HCT116 (cell line): Measurements from ENCODE around the gene SPEN. TPM values are rescaled to one million over a fixed set of nuclear protein-coding genes. Genes with fewer than 3 reads are reported as not detected.

Source experiments
- ATAC-seq: fragments of 200-7000 bp; cut with Tn5 transposase; 2 replicates; pipeline ENCODE4 v1.9.1; 2020; ENCODE audit warnings: mild to moderate bottlenecking, moderate library complexity
- BruUV-seq: library from RNA; stranded (reverse); fragments of 400-500 nt; replicated peaks from 2 replicates; lab custom pipeline; 2021; lab: Mats Ljungman, UMichigan
- CTCF ChIA-PET: fragments of 300-600 bp; sonication (Branson Sonifier 250); formaldehyde crosslinking; loops from one replicate; lab custom pipeline; 2021; ENCODE audit warnings: antibody characterized with exemption; lab: Charles Lee
- POLR2A ChIA-PET: fragments of 300-600, 350-600 bp; sonication (Branson Sonifier 250); formaldehyde crosslinking; loops from one replicate; lab custom pipeline; 2021; ENCODE audit warnings: antibody characterized with exemption; lab: Charles Lee
- RAD21 ChIA-PET, 2 experiments: fragments of 300-600 bp; sonication (Branson Sonifier 250); formaldehyde crosslinking; loops; one replicate each; lab custom pipeline; 2023; ENCODE audit warnings: low total read pairs in 2 of 2; ENCODE audit not compliant: uncharacterized antibody in 2 of 2, unreplicated experiment in 2 of 2, low non-redundant PET in 1 of 2; lab: Charles Lee
- DNase-seq: peaks from one replicate; pipeline ENCODE4 v3.0.0-alpha.2; 2010; ENCODE audit warnings: low read depth, low spot score
- H2AFZ ChIP-seq: fragments of 200-600 bp; shearing (Covaris generic), sonication (generic); 2 replicates; pipeline ENCODE4 v1.6.1; 2017; ENCODE audit warnings: low read depth, mixed run types, mixed read lengths, antibody characterized with exemption, low read length; ENCODE audit not compliant: poor library complexity, severe bottlenecking
- H3K27ac ChIP-seq: 2 replicates; pipeline ENCODE4 v1.5.1; 2012; ENCODE audit warnings: low read depth, low read length
- H3K27me3 ChIP-seq: fragments of 200-600 bp; sonication (generic); 2 replicates; pipeline ENCODE4 v1.6.1; 2016; ENCODE audit warnings: mixed run types, low read length, mixed read lengths; ENCODE audit not compliant: insufficient read depth
- H3K36me3 ChIP-seq, 2 experiments: fragments of 200-500 bp in 1 of 2; fragments of 200-600 bp in 1 of 2; sonication (Bioruptor generic) in 1 of 2; sonication (generic) in 1 of 2; 2 replicates each; pipeline versions ENCODE4 v1.5.1 to v1.6.1; 2014 to 2016; ENCODE audit warnings: low read length in 2 of 2, inconsistent platforms in 1 of 2, mixed read lengths in 1 of 2, mixed run types in 1 of 2; ENCODE audit not compliant: insufficient read depth in 2 of 2, control insufficient read depth in 1 of 2
- H3K4me1 ChIP-seq, 2 experiments: fragments of 200-600 bp in 1 of 2; sonication (generic) in 1 of 2; 2 replicates each; pipeline versions ENCODE4 v1.5.1 to v1.6.1; 2012 to 2017; ENCODE audit warnings: low read length in 2 of 2, inconsistent platforms in 1 of 2, mild to moderate bottlenecking in 1 of 2, mixed read lengths in 1 of 2, mixed run types in 1 of 2, moderate library complexity in 1 of 2; ENCODE audit not compliant: insufficient read depth in 2 of 2, control insufficient read depth in 1 of 2
- H3K4me2 ChIP-seq: fragments of 200-600 bp; sonication (generic); 2 replicates; pipeline ENCODE4 v1.6.1; 2017; ENCODE audit warnings: mixed run types, low read length, mixed read lengths
- H3K4me3 ChIP-seq, 2 experiments: fragments of 200-600 bp in 1 of 2; sonication (generic) in 1 of 2; replicated peaks in 1 of 2; 2 replicates each; pipeline ENCODE4 v1.5.1; 2011 to 2016; ENCODE audit warnings: low read length in 2 of 2, control low read depth in 1 of 2, low read depth in 1 of 2, mild to moderate bottlenecking in 1 of 2, mixed read lengths in 1 of 2, mixed run types in 1 of 2
- H3K79me2 ChIP-seq: fragments of 200-600 bp; sonication (generic); 2 replicates; pipeline ENCODE4 v1.6.1; 2017; ENCODE audit warnings: mild to moderate bottlenecking, mixed run types, low read length, moderate library complexity, mixed read lengths; ENCODE audit not compliant: insufficient read depth
- H3K9ac ChIP-seq: fragments of 200-600 bp; sonication (generic); 2 replicates; pipeline ENCODE4 v1.6.1; 2016; ENCODE audit warnings: low read length, mixed read lengths
- H3K9me2 ChIP-seq: fragments of 200-600 bp; sonication (generic), shearing (Covaris generic); 2 replicates; pipeline ENCODE4 v1.6.1; 2017; ENCODE audit warnings: mixed run types, mild to moderate bottlenecking, moderate library complexity; ENCODE audit not compliant: insufficient read depth
- H3K9me3 ChIP-seq, 2 experiments: fragments of 200-500 bp in 1 of 2; fragments of 200-600 bp in 1 of 2; sonication (Bioruptor generic) in 1 of 2; sonication (generic) in 1 of 2; 2 replicates each; pipeline ENCODE4 v1.6.1; 2014 to 2017; ENCODE audit warnings: low read length in 2 of 2, mixed read lengths in 2 of 2, inconsistent platforms in 1 of 2, low read depth in 1 of 2, mild to moderate bottlenecking in 1 of 2, mixed run types in 1 of 2, moderate library complexity in 1 of 2; ENCODE audit not compliant: control insufficient read depth in 1 of 2, insufficient read depth in 1 of 2
- H4K20me1 ChIP-seq: fragments of 200-600 bp; sonication (generic), shearing (Covaris generic); 2 replicates; pipeline ENCODE4 v1.6.1; 2017; ENCODE audit warnings: mixed run types, mild to moderate bottlenecking, moderate library complexity; ENCODE audit not compliant: insufficient read depth
- CEBPB ChIP-seq: IDR thresholded peaks from 2 replicates; pipeline ENCODE4 v1.6.1; 2012; ENCODE audit warnings: low read depth
- EGR1 ChIP-seq: IDR thresholded peaks from 2 replicates; pipeline ENCODE4 v1.6.1; 2012; ENCODE audit warnings: low read depth
- EZH2phosphoT487 ChIP-seq: fragments of 200-600 bp; IDR thresholded peaks from 2 replicates; pipeline ENCODE4 v1.6.1; 2018; ENCODE audit warnings: antibody characterized with exemption, borderline replicate concordance
- FOSL1 ChIP-seq: IDR thresholded peaks from 2 replicates; pipeline ENCODE4 v1.6.1; 2012; ENCODE audit warnings: low read depth
- JUND ChIP-seq: IDR thresholded peaks from 2 replicates; pipeline ENCODE4 v1.6.1; 2012
- POLR2A ChIP-seq: IDR thresholded peaks from 2 replicates; pipeline ENCODE4 v1.7.0; 2011; ENCODE audit warnings: borderline replicate concordance; ENCODE audit not compliant: insufficient read depth, insufficient read length; ENCODE audit errors: extremely low read depth
- POLR2AphosphoS5 ChIP-seq: IDR thresholded peaks from 2 replicates; pipeline ENCODE4 v1.6.1; 2011; ENCODE audit warnings: mild to moderate bottlenecking, low read depth, low read length, moderate library complexity
- RAD21 ChIP-seq: IDR thresholded peaks from 2 replicates; pipeline ENCODE4 v1.6.1; 2012; ENCODE audit warnings: low read depth, mild to moderate bottlenecking
- SIN3A ChIP-seq: IDR thresholded peaks from 2 replicates; pipeline ENCODE4 v1.6.1; 2012; ENCODE audit warnings: low read depth
- SP1 ChIP-seq: IDR thresholded peaks from 2 replicates; pipeline ENCODE4 v1.6.1; 2012; ENCODE audit warnings: low read depth
- SRF ChIP-seq: IDR thresholded peaks from 2 replicates; pipeline ENCODE4 v1.6.1; 2012; ENCODE audit warnings: low read depth
- ZFX ChIP-seq: fragments of 450-650 bp; IDR thresholded peaks from 2 replicates; pipeline ENCODE4 v1.6.1; 2017
- ZNF274 ChIP-seq: fragments of 200-500 bp; sonication (Bioruptor generic); IDR thresholded peaks from 2 replicates; pipeline ENCODE4 v1.6.1; 2014; ENCODE audit warnings: mild to moderate bottlenecking, low read depth, low read length, inconsistent platforms
- intact Hi-C: fragments of 100-400 bp; cut with micrococcal nuclease; formaldehyde crosslinking; loops from 2 replicates; pipeline ENCODE4 v1.10.0; 2022
- total RNA-seq: library from RNA; stranded (reverse); gene quantifications from one replicate; pipeline ENCODE4 v1.2.1, GENCODE V29; 2021; ENCODE audit not compliant: unreplicated experiment
- TF ChIP-seq, protein P1 (sequence below): IDR thresholded peaks from 2 replicates; pipeline ENCODE4 v1.6.1; 2012; ENCODE audit warnings: low read depth

The SPEN gene
- total RNA-seq, 1 experiment from 2014 or later: 58.6 TPM

- Histone ChIP-seq H3K9me2 (no peaks in the 10 kb centered on the region), H3K4me3 (no peak overlapping the region), H4K20me1 (no peaks in the 10 kb centered on the region), H3K79me2 (peaks cover 6% of the 10 kb centered on the region; the same call in 1 of the 2 replicates), H2AFZ (no peak overlapping the region), H3K9ac (no peak overlapping the region), H3K27ac (no peak overlapping the region), H3K9me3 (no peaks in the 10 kb centered on the region), H3K4me2 (no peak overlapping the region), H3K4me1 (no peaks in the 10 kb centered on the region), H3K36me3 (peaks cover 29 to 40% of the 10 kb centered on the region in 2 experiments), H3K27me3 (no peaks in the 10 kb centered on the region)
- BruUV-seq: no TSS peak
- TF ChIP-seq EGR1: no peak
- TF ChIP-seq RAD21: no peak
- TF ChIP-seq POLR2A: no peak
- no peak for TF ChIP-seq SP1
- TF ChIP-seq JUND: no peak
- TF ChIP-seq ZFX: no peak
- no peak for TF ChIP-seq CEBPB
- no peak for TF ChIP-seq SIN3A
- no peak for TF ChIP-seq EZH2phosphoT487
- no peak for TF ChIP-seq ZNF274
- TF ChIP-seq POLR2AphosphoS5: no peak
- no peak for TF ChIP-seq FOSL1
- TF ChIP-seq SRF: no peak
- TF ChIP-seq, protein P1, sequence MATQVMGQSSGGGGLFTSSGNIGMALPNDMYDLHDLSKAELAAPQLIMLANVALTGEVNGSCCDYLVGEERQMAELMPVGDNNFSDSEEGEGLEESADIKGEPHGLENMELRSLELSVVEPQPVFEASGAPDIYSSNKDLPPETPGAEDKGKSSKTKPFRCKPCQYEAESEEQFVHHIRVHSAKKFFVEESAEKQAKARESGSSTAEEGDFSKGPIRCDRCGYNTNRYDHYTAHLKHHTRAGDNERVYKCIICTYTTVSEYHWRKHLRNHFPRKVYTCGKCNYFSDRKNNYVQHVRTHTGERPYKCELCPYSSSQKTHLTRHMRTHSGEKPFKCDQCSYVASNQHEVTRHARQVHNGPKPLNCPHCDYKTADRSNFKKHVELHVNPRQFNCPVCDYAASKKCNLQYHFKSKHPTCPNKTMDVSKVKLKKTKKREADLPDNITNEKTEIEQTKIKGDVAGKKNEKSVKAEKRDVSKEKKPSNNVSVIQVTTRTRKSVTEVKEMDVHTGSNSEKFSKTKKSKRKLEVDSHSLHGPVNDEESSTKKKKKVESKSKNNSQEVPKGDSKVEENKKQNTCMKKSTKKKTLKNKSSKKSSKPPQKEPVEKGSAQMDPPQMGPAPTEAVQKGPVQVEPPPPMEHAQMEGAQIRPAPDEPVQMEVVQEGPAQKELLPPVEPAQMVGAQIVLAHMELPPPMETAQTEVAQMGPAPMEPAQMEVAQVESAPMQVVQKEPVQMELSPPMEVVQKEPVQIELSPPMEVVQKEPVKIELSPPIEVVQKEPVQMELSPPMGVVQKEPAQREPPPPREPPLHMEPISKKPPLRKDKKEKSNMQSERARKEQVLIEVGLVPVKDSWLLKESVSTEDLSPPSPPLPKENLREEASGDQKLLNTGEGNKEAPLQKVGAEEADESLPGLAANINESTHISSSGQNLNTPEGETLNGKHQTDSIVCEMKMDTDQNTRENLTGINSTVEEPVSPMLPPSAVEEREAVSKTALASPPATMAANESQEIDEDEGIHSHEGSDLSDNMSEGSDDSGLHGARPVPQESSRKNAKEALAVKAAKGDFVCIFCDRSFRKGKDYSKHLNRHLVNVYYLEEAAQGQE: no peak
- ChIA-PET RAD21 (no interaction called here), CTCF (no interaction called here), POLR2A (interaction anchor here (0.6 kb wide), 1 partner anchor 107 kb away, joined by 3 read pairs; no protein-coding TSS in a partner anchor)
- no peak for ATAC-seq
- intact Hi-C loops: no loop called here
- no peak for DNase-seq
Observed at GRCh38 chr1:15940110-15941043, 92.9 kb downstream of the SPEN start.
